ENCODE results near the gene NME4.

- TF ChIP-seq, protein P1, sequence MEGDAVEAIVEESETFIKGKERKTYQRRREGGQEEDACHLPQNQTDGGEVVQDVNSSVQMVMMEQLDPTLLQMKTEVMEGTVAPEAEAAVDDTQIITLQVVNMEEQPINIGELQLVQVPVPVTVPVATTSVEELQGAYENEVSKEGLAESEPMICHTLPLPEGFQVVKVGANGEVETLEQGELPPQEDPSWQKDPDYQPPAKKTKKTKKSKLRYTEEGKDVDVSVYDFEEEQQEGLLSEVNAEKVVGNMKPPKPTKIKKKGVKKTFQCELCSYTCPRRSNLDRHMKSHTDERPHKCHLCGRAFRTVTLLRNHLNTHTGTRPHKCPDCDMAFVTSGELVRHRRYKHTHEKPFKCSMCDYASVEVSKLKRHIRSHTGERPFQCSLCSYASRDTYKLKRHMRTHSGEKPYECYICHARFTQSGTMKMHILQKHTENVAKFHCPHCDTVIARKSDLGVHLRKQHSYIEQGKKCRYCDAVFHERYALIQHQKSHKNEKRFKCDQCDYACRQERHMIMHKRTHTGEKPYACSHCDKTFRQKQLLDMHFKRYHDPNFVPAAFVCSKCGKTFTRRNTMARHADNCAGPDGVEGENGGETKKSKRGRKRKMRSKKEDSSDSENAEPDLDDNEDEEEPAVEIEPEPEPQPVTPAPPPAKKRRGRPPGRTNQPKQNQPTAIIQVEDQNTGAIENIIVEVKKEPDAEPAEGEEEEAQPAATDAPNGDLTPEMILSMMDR (conservative IDR thresholded peaks at IDR 0.05), result peak; percentile 74
- peak; percentile 44; the same call in 1 of the 2 replicates for TF ChIP-seq ZFX (IDR thresholded peaks at IDR 0.05)
These were observed 4.7 kb downstream of the NME4 start, which contains the start of gene DECR2 for GRCh38 chr16:401468-402348.
